Measurements from ENCODE around the gene ATP10A.
"Not testable (repeated sequence)": the region's sequence is repeated elsewhere in the genome, so short reads cannot be mapped to it uniquely, and the experiment has no call there.

ATP10A gene

DNA sequence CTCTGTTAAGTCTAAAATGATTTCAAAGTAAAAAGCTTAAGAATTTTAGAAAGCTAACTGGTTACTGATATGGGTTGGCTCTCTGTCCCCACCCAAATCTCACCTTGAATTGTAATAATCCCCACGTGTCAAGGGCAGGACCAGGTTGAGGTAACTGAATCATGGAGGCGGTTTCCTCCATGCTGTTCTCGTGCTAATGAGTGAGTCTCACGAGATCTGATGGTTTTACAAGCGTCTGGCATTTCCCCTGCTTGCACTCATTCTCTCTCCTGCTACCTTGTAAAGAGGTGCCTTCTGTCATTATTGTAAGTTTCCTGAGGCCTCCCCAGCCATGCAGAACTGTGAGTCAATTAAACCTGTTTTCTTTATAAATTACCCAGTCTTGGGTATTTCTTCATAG is 7.1 kb downstream of the ATP10A start:
- not testable (repeated sequence) for DNase-seq (ENCODE audit: low spot score)

DNA sequence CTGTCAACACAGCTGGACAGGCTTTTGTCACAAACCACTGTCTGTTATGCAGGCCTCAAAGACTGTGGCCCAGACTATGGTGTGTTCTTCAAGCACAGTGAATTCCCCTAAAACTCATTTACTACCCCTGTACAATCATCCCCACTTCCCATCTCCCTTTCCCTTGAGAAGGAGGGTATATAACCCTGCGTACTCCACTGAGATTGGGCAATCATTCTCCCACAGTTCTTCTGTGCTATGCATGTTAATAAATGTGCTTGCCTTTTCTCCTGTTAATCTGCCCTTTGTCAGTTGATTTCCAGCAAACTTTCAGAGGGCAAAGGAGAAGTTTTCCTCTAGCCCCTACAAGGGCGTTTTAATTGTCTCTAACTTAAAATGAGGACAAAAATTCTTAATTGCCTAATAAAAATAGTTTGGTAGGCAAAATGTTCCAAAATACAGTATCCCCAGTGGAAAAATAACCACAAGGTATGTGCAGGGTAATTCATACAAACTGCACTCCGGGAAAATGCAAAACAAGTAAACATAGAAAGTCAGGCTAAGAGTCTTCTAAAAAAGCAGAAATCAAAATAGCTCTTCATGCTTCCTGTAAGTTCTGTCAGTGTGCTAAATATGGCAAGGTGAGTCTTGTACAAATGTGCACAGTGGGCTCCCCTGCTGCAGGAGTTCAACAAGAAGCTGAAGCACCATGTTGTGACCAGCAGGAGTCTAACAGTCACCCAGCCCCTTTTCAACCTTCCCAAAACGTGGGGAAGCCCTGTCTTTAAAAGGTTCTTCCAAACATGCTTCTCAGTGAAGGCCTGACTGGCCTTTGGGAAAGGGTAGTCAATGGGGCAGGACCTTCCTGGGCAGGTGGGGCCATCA is 10.2 kb downstream of the ATP10A start:
- no peak for DNase-seq (ENCODE audit: low spot score)

DNA sequence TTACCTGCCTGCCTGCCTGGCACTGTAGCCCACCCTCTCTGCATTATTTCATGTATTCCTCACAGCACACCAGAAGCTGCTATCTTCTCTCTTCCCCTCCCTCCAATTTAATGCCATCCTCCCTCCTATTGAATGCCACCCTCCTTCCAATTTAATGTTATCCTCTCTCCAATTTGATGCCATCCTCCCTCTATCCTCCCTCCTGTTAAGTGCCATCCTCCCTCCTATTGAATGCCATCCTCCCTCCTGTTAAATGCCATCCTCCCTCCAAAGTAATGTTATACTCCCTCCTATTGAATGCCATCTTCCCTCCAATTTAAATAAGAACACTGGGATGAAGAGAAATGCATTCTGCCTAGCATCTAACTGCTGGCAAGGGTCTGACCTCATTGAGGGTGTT is 11.1 kb downstream of the ATP10A start:
- DNase-seq (ENCODE audit: low spot score): no peak

DNA sequence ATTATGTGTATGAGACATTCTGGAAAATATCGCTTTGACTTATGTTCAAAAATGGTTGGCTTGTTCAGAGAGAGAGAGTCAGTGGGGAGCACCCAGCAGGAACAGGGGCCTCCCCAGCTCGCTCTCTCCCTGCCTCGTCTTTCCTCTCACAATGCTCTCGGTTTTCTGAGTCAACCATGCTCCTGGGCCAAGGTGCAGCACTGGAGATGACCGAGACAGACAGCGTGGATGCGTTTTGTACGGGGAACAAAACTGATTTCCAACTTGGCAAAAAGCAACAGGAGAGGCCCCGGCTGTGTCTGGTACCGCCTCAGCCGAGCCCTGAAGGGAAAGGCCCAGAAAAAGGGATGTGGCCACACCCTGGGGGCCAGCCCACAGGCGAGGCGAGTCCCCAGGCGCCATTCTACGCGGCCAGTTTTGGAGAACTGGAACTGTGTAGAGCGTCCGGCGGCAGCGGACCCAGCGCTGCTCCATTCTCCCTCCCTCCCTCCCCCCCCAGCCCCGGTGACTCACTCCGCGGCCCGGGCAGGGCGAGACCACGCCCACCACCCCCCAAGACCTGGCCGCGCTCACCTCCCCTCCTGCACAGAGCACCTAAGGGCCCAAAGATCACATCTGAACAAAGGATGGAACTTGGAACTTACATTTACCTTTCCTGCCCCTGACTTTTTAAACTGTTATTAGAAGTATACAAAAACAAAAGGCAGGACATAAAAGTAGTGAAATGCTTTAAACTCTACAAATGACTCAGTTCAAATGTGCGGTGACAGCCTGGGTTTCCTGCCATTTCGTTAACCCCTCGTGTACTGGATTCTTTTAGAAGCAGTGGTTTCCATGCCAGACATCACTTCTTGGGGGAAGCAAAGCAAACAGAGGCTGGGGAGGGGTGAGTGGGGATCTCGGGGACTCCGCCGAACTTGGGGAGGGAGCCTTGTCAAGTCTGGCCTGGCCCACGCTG is 12.7 kb downstream of the ATP10A start:
- no peak for DNase-seq (ENCODE audit: low spot score)

DNA sequence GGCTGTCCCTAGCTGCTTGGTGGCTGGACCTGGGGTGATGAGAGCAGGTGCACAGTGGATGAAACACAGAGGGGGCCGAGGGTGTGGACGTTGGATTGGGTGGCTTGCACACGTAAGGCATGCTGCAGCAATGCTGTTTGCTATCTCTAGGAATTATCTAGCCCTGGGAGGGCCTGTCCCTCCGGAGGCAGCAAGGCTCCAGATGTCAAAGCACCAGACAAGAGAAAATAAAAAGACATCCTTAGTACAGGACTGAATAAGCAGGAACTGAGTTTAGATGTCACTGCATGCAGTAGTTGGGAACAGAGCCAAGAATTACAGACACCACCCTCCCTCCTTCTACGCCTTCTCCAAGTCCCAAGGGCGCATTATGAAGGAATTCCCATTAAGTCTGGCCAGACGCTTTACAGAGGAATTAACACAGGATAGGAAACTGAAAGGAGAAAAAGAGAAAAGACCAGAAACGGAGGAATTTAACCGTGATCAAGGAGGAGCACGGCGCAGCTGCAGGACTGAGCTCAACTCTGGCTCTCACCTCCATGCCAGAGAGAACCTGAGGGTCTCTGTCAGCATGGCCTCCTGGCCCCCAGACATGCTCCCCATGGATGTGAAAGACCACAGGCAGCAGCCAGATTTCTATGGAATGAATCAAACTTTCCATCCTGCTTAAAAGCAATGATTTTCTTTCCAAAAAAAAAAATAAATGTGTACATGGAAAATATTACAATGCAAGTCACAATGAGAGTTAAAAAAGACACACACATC is 13.8 kb downstream of the ATP10A start:
- no peak for DNase-seq (ENCODE audit: low spot score)

DNA sequence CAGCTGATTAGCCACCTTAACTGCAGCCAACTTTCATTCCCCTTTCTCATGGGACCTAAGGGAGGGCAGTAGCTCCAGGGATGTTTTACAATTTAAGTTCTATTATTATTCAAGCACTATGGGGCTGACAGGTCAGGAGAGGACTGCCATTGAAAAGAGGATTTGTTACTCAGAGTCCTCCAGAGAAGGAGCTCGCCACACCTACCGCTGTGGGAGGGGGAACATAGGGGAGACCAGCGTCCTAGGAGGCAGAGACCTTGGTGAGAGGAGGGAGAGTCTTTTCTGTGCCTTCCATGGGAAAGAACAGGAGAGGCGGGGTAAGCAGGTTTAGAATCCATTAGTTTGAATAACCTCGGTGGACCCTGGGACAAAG is 14.4 kb downstream of the ATP10A start:
- DNase-seq (ENCODE audit: low spot score): no peak

DNA sequence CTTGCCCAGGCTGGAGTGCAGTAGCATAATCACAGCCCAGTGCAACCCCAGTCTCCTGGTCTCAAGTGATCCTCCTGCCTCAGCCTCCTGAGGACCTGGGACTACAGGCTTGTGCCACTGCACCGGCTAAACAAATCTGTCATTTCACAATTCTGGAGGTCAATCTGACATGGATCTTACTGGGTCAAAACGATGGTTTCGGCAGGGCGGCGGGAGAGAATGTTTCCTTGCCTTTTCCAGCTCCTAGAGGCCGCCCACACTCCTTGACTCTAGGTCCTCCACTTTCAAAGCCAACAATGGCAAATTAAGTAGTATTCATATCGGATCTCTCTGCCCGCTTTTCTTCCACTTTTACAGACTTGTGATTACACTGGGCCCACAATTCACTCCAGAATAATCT is 14.8 kb downstream of the ATP10A start:
- DNase-seq (ENCODE audit: low spot score): no peak

DNA sequence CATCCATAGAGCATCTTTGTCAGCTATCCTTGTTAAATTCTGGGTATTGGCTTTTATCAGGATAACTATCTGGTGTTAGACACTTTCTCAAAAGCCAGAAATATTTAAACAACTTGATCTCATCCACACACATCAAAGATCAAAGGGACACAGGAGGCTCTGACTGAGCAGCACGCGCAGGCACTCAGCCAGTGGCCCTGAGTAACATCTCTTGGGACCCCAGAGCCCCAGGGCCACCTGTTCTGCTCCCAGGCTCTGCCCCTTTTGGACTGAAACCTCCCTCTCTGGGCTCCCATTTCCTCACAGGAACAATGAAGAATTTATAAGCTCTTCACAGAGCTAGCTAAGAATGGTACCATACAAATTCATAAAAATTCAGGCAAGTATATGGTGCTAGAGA is 16.1 kb downstream of the ATP10A start:
- DNase-seq (ENCODE audit: low spot score): no peak

DNA sequence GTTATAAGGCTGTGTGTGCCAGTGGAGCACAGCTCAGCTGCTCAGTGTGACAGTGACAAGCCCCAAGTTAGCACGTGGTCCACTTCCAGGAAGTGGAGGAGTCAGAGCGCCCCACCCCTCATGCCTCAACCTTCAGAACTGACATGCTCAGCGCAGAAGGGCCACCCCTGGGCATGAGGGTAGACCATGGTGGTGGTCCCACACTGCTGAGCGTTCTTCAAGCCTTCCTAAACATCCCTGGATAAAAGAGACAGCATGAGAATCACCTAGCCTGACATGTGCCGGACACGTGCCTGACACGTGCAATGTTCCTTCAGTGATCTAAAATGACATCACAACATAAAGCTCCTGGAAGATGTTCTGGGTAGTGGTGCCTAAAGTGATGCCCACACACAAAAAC is 16.8 kb downstream of the ATP10A start:
- DNase-seq (ENCODE audit: low spot score): no peak

DNA sequence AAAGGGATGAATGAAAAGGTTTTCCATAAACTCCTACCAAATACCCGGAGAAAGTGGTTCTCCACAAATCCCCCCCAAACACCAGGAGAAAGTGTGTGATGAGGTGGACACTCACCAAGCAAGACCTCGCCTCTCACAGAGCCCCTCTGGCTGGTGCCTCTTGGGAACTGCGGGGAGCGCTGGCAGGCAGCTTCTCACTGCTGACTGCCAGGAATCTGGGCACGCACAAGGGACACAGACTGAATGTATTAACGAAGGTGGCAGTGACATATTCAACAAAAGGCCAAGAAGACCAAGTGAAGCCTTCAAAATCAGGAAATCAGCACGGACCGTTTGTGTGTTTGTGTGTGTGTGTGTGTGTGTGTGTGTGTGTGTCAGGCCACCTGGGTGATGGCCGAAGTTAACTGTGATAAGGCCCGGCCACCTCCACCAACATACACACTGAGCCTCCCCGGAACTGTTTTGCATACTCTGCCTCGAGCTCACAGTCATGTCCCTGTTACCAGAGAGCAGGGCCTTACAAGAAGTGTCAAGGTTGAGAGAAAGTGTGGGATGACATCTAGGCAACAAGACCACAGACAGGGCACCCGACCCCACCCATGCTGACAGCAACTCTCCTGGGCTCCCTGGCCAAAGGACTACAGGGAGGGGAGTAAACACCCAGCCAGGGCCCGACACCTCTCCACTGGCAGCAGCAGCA is 18.0 kb downstream of the ATP10A start:
- DNase-seq (ENCODE audit: low spot score): no peak

DNA sequence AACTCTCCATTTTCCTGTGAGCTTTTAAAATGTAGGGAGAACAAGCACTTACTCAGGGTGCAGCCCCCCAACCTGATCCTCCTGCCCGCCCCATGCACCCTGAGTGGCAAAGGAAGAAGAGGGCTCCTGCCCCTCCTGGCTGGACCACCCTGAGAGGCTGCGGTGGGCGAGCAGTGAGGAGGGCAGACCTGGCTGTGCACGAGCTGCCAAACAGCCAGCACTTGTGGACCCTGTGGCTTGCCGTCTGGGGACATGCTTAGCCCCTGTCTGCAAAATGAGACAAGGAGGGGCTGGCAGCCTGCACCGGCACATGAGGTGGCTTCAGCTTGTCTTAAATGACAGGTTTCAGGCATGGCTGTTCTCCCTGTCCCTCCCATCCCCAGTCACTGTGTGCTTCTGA is 18.6 kb downstream of the ATP10A start:
- no peak for DNase-seq (ENCODE audit: low spot score)

DNA sequence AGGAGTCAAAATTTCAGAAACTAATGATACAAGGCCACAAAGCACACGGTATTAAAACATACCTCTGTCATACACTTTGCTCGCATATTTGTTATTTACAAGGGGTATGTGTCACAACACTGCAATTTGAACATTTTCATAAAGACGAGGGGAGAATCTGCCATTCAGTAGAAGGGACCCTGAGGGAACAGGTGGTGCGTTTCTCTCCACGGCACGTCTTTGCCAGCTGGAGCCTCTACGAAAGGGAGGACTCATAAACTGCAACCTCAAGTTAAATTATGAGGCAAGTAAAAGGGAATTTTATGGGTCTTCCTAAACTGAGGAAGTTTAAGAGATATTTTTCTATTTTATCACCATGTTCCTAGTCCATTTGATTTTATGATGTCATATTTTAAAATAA is 19.1 kb downstream of the ATP10A start:
- no peak for DNase-seq (ENCODE audit: low spot score)

DNA sequence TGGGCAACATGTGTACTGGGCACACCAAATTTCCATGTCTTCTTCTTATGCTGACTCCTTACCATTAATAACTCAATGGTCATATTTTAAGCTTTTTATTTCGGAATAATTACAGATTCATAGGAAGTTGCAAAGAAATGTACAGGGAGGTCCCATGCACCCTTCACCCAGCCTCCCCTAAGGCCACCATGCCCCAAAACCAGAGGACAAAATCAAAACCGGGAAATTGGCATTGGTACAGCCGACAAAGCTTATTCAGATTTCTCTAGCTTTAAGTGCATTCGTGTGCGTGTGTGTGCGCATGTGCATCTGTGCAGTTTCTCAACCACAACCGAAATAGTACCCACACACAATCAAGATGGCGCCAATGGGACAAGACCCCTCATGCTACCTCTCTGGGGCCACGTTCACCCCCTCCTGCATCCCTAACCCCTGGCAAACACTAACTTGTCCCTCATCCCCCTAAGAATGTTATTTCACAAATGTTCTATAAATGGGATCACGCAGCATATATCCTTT is 23.4 kb downstream of the ATP10A start:
- DNase-seq (ENCODE audit: low spot score): no peak

DNA sequence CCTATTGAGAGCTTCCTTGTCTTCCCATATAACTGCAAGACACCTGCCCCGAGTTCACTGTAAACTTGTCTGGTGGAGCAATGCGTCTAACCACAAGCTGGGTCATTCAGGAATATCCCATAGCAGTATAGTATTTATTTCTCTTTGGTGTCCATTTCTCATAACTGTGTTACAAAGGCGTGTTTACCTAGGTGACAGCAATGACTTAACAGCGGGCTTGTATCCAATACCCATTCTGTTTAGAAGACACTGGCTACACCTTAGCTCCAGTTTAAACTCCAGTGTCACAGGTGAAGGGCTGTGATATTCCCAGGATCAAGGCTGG is 24.3 kb downstream of the ATP10A start:
- no peak for DNase-seq (ENCODE audit: low spot score)

DNA sequence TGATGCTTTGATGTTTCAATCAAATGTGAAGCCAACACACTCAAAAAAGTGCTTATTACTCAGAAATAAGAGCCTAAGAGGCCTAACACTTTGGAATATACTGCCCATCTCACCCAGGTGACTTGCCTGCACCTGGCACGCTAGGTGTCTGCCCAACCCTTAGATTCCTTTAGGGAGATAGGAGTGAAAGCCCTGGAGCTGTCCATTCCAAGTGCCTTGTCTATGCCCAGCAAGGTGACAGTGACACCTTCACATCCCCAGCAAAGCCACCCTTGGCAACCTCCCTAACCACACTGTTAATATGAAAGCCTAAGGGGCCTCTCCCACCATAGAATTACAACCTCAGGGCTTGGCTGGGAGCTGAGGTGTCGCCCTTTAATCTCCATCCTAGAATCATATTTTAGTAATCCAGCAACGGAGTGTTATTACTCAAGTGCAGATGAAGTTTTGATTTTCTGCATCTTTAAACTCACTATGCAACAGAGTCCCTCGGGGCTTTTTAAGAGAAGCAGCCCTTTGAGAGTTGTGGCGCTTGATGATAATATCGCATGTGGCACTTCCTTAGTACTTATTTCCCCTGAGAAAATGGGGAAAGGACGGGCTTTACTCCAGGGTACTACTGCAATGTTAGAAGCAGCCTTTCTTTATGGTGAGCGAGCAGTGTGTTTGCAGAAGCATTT is 24.8 kb downstream of the ATP10A start:
- no peak for DNase-seq (ENCODE audit: low spot score)

DNA sequence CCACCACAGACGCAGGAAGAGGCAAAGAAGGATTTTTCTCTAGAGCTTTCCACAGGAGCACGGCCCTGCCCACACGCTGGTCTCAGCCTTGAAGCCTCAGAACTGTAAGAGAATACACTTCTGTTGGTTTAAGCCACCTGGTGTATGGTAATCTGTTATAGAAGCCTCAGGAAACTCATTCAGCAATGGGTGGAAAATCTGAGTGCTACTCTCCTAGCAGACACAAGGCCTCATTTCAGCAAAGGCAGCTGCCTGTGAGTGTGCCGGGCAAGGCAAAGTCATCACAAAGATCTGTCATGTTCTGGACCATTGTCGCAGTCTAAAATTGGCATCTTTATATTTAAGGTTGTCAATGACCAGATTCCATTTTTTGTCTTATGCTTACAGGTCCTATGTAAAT is 31.0 kb downstream of the ATP10A start:
- DNase-seq (ENCODE audit: low spot score): no peak

DNA sequence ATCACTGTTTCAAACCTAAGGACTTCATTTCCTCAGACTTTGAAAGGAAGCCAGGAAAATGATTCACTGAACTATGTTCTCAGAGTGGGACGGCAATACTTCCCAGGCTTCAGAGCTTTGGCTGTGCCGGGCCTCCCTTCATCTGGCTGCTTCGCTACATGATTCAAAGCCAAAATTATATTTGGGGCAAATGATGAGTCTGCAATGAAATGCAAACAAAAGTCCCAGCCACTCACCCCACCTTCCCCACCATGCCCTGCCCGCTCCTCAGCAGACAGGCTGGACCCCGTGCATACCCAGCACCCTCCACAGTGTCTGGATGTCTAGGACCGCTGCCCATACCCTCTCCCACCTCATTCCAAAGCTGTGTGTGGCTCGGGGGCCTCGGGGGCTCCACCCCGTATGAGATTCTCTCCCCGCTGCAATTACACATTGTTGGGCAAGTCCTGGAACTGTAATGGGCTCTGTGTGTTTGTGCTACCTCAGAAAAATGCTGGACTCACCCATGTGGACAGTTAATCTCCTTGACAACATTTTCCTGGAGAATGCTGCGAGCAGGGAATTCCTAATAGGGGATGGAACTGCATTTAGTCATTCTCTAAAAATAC is 32.2 kb downstream of the ATP10A start:
- no peak for DNase-seq (ENCODE audit: low spot score)

DNA sequence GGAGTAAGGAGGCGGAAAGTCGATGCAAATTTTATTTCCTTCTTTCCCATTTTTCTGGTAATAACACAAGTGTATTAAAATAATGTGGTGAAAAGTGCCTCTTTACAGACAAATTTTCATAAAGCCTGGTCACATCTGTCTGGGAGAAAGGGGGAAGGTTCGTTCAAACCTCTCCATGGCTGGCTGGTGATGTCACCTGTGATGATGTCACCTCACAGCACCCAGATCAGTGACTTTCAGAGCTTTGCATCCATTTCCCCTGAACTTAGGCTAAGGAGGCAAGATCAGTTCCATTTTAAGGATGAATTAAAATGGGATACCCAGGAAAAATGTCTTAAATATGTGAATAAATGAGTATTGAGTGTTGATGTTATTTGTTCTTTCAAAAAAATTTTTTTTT is 34.1 kb downstream of the ATP10A start:
- no peak for DNase-seq (ENCODE audit: low spot score)

DNA sequence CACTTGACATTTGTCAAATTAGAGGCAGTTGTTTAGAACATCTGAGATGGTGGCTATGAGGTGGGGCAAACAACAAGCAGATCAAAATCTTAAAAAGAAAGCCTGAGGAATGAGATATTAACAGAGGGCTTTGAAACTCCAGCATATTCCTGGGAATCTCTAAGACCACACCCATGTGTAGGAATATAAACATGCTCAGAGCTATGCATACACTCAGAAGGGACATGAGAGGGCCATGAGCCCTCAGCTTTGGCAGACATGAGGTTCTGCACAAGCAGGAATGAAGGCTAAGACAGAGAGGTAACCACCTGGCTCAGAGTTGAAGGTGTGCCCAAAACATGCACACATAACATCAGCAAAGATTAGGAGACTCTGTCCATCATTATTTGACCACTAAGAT is 37.9 kb downstream of the ATP10A start:
- DNase-seq (ENCODE audit: low spot score): no peak

DNA sequence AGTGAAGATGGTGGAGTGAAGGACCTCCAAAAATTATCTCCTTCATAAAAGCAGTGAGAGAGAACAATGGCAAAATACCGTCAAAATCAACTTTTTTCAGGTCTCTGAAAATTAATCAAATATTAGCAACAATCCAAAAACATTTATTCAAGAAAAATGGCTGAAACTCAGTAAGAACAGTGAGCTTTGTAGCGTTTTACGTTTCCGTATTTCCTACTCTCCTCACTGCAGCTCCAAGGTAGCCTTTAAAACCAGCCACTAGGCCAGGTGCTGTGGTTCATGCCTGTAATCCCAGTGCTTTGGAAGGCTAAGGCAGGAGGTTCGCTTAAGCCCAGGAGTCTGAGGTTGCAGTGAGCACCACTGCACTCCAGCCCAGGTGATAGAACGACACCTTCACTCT is 38.5 kb downstream of the ATP10A start:
- DNase-seq (ENCODE audit: low spot score): no peak
